DND-41 (cell line): ENCODE results near the gene MARCHF10.

ENCODE experiments used
- ATAC-seq: fragments of 200-7000 bp; cut with Tn5 transposase; 3 replicates; pipeline ENCODE4 v1.9.1; 2021; ENCODE audit warnings: low read depth; ENCODE audit not compliant: insufficient read depth
- DNase-seq: peaks from one replicate; pipeline ENCODE4 v3.0.0-alpha.2; 2020
- H2AFZ ChIP-seq: 2 replicates; pipeline ENCODE4 v1.6.0; 2012; ENCODE audit warnings: low read depth, low read length
- H3K27ac ChIP-seq: 2 replicates; pipeline ENCODE4 v1.5.1; 2012; ENCODE audit warnings: low read length, inconsistent platforms
- H3K27me3 ChIP-seq: fragments of 200-600 bp; sonication (generic); 2 replicates; pipeline ENCODE4 v1.6.0; 2012; ENCODE audit warnings: low read length, mild to moderate bottlenecking, inconsistent platforms; ENCODE audit not compliant: insufficient read depth, poor library complexity
- H3K36me3 ChIP-seq: 2 replicates; pipeline ENCODE4 v1.5.1; 2012; ENCODE audit warnings: low read length, inconsistent platforms; ENCODE audit not compliant: insufficient read depth
- H3K4me1 ChIP-seq: 2 replicates; pipeline ENCODE4 v1.5.1; 2012; ENCODE audit warnings: mild to moderate bottlenecking, low read length; ENCODE audit not compliant: insufficient read depth
- H3K4me2 ChIP-seq: 2 replicates; pipeline ENCODE4 v1.6.0; 2012; ENCODE audit warnings: mild to moderate bottlenecking, moderate library complexity, low read length, inconsistent platforms; ENCODE audit not compliant: insufficient read depth
- H3K4me3 ChIP-seq, 2 experiments: fragments of 200-600 bp in 1 of 2; shearing (Covaris generic) in 1 of 2; 2 replicates each; pipeline ENCODE4 v1.5.1; 2012 to 2016; ENCODE audit warnings: inconsistent platforms in 2 of 2, low read length in 2 of 2, mild to moderate bottlenecking in 2 of 2, low read depth in 1 of 2, moderate library complexity in 1 of 2
- H3K79me2 ChIP-seq: 2 replicates; pipeline ENCODE4 v1.6.0; 2012; ENCODE audit warnings: low read length, inconsistent platforms; ENCODE audit not compliant: insufficient read depth
- H3K9ac ChIP-seq: 2 replicates; pipeline ENCODE4 v1.6.0; 2012; ENCODE audit warnings: low read depth, mild to moderate bottlenecking, inconsistent platforms, low read length, moderate library complexity
- H3K9me3 ChIP-seq: 2 replicates; pipeline ENCODE4 v1.5.1; 2012; ENCODE audit warnings: low read length, moderate library complexity, mild to moderate bottlenecking, inconsistent platforms; ENCODE audit not compliant: insufficient read depth, severe bottlenecking
- H4K20me1 ChIP-seq: 2 replicates; pipeline ENCODE4 v1.6.0; 2012; ENCODE audit warnings: low read length; ENCODE audit not compliant: insufficient read depth
- EZH2 ChIP-seq: IDR thresholded peaks from 3 replicates; pipeline ENCODE4 v1.6.1; 2012; ENCODE audit warnings: borderline replicate concordance, low read depth, mild to moderate bottlenecking, moderate library complexity, low read length, inconsistent platforms; ENCODE audit not compliant: severe bottlenecking
- TF ChIP-seq, protein P1 (sequence below): IDR thresholded peaks from 2 replicates; pipeline ENCODE4 v1.5.1; 2012; ENCODE audit warnings: borderline replicate concordance, low read length, moderate library complexity, mild to moderate bottlenecking; ENCODE audit not compliant: poor library complexity, severe bottlenecking; ENCODE audit errors: extremely low read depth

Gene MARCHF10

DNA sequence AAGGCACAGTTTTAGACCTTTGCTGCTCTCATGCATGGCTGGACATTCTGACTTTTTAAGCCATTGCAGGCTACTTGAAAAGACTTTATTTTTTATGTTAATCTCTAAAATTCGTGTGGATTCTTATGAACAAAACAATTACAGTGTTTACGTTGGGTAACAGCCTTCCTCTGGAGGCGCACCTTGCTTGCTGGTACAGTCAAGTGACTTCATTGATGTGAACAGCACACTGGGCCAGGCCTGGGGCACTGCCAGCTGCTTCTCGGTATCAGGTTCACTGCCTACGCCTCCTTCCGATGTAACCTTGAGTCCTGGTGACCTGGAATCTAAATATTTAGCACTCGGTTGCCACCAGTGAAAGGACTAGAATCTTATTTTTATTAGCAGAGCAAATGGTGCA, 27.8 kb downstream of the MARCHF10 start:
- H2AFZ ChIP-seq, result no peak overlapping the region
- no peak overlapping the region for H3K4me2 ChIP-seq
- TF ChIP-seq, protein P1, sequence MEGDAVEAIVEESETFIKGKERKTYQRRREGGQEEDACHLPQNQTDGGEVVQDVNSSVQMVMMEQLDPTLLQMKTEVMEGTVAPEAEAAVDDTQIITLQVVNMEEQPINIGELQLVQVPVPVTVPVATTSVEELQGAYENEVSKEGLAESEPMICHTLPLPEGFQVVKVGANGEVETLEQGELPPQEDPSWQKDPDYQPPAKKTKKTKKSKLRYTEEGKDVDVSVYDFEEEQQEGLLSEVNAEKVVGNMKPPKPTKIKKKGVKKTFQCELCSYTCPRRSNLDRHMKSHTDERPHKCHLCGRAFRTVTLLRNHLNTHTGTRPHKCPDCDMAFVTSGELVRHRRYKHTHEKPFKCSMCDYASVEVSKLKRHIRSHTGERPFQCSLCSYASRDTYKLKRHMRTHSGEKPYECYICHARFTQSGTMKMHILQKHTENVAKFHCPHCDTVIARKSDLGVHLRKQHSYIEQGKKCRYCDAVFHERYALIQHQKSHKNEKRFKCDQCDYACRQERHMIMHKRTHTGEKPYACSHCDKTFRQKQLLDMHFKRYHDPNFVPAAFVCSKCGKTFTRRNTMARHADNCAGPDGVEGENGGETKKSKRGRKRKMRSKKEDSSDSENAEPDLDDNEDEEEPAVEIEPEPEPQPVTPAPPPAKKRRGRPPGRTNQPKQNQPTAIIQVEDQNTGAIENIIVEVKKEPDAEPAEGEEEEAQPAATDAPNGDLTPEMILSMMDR, result no peak
- TF ChIP-seq EZH2, result no peak
- H3K4me1 ChIP-seq, result no peaks in the 10 kb centered on the region
- H3K27me3 ChIP-seq, result no peaks in the 10 kb centered on the region
- no peak overlapping the region for H3K9ac ChIP-seq
- H3K27ac ChIP-seq, result no peak overlapping the region
- no peaks in the 10 kb centered on the region for H3K79me2 ChIP-seq
- DNase-seq (no peak), ATAC-seq (no peak)
- H4K20me1 ChIP-seq, result no peaks in the 10 kb centered on the region
- no peaks in the 10 kb centered on the region for H3K36me3 ChIP-seq
- no peaks in the 10 kb centered on the region for H3K9me3 ChIP-seq
- no peak overlapping the region for H3K4me3 ChIP-seq

DNA sequence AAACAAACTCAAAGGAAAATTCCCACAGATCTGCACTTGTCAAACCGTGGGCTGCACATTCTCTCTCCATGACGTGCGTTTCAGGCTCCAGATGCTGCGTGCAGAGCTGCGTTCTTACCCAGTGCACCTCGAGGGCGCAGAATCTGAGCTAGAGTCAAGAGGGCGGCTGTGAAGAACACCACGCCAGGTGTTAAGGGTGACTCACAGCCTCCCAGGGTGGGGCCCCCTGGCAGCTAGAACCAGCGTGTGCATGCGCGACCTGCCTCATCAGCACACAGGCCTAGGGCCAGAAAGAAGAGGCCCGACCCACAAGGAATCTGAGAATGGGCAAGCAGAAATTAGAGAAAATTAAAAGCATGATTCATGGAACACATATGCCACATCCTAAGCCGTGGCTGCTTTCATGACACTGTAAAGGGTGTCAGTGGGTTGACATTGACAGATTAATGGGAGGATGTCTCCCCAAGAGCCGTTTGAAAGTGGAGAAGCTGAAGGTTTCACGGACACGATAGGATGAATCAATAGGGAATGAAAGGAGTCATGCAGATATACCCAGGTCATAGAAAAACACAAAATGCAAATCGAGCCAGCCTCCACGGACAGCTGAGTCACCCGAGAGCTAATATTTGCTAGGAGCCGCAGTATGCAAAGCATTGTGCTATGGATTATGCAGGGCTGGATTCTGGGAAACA, 29.0 kb downstream of the MARCHF10 start:
- no peaks in the 10 kb centered on the region for H3K79me2 ChIP-seq
- no peak overlapping the region for H3K4me2 ChIP-seq
- ATAC-seq (no peak), DNase-seq (no peak)
- no peaks in the 10 kb centered on the region for H3K9me3 ChIP-seq
- no peak overlapping the region for H2AFZ ChIP-seq
- no peaks in the 10 kb centered on the region for H3K4me1 ChIP-seq
- H3K27me3 ChIP-seq, result no peaks in the 10 kb centered on the region
- no peaks in the 10 kb centered on the region for H4K20me1 ChIP-seq
- H3K27ac ChIP-seq, result no peak overlapping the region
- no peak overlapping the region for H3K9ac ChIP-seq
- H3K4me3 ChIP-seq, result no peak overlapping the region
- H3K36me3 ChIP-seq, result no peaks in the 10 kb centered on the region
- TF ChIP-seq, protein P1, result no peak
- TF ChIP-seq EZH2, result no peak

DNA sequence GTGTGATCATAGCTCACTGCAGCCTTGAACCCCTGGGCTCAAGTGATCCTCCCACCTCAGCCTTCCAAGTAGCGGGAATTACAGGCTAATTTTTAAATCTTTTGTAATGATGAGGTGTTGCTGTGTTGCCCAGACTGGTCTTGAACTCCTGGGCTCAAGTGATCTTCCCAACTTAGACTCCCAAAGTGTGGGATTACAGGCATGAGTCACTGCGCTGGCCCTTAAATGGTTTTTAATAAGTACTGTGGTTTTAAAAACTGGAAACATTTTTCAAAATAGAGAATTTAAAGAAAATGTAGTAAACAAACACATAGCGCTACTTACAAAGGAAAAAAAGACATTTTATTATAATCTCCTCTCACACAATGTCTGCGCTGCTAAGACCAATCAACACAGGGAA, 32.2 kb downstream of the MARCHF10 start:
- ATAC-seq, result no peak
- Histone ChIP-seq H3K9ac (no peak overlapping the region), H3K27ac (no peak overlapping the region), H3K4me1 (no peaks in the 10 kb centered on the region), H3K4me2 (no peak overlapping the region), H3K36me3 (no peaks in the 10 kb centered on the region), H3K79me2 (no peaks in the 10 kb centered on the region), H4K20me1 (no peaks in the 10 kb centered on the region), H3K4me3 (no peak overlapping the region), H2AFZ (no peak overlapping the region), H3K27me3 (no peaks in the 10 kb centered on the region), H3K9me3 (no peaks in the 10 kb centered on the region)
- no peak for DNase-seq
- TF ChIP-seq, protein P1, result no peak
- TF ChIP-seq EZH2, result no peak
